Spleen (tissue), 11 donors: ENCODE data around the gene DNAAF9. TPM values are rescaled to one million over a fixed set of nuclear protein-coding genes. Genes with fewer than 3 reads are reported as not detected.
A peak's percentile ranks its signal among the peaks of the same experiment; 100 is the strongest.
"Not testable (repeated sequence)": the region's sequence is repeated elsewhere in the genome, so short reads cannot be mapped to it uniquely, and the experiment has no call there.

ENCODE experiments used
- DNase-seq: peaks from one replicate; pipeline ENCODE4 v3.0.0-alpha.2; 2020
- H3K27ac ChIP-seq, 8 donors: fragments of 200-600 bp; sonication (generic) in 7 of 8; 1 replicate in 4 of 8; 2 replicates in 4 of 8; pipeline versions ENCODE4 v1.5.0 to v1.8.0; 2016 to 2021; ENCODE audit warnings: inconsistent platforms in 4 of 8, mild to moderate bottlenecking in 4 of 8, moderate library complexity in 1 of 8
- H3K27me3 ChIP-seq, 7 donors: fragments of 200-600 bp; sonication (generic) in 6 of 7; replicated peaks in 1 of 7; 1 replicate in 4 of 7; 2 replicates in 3 of 7; pipeline versions ENCODE4 v1.5.0 to v1.8.0; 2016 to 2021; ENCODE audit warnings: inconsistent platforms in 3 of 7, mild to moderate bottlenecking in 1 of 7
- H3K36me3 ChIP-seq, 6 donors: fragments of 200-600 bp; sonication (generic) in 5 of 6; 1 replicate in 4 of 6; 2 replicates in 2 of 6; pipeline versions ENCODE4 v1.5.0 to v1.8.0; 2016 to 2021; ENCODE audit warnings: inconsistent platforms in 2 of 6
- H3K4me1 ChIP-seq, 6 donors: fragments of 200-600 bp; sonication (generic) in 5 of 6; 1 replicate in 3 of 6; 2 replicates in 3 of 6; pipeline versions ENCODE4 v1.5.0 to v1.8.0; 2016 to 2021; ENCODE audit warnings: inconsistent platforms in 3 of 6
- H3K4me3 ChIP-seq, 8 donors: fragments of 200-600 bp; sonication (generic) in 7 of 8; 1 replicate in 4 of 8; 2 replicates in 4 of 8; pipeline versions ENCODE4 v1.5.0 to v1.8.0; 2016 to 2021; ENCODE audit warnings: inconsistent platforms in 4 of 8, mild to moderate bottlenecking in 4 of 8, moderate library complexity in 2 of 8
- H3K9me3 ChIP-seq, 8 donors: fragments of 200-600 bp; sonication (generic) in 7 of 8; 1 replicate in 4 of 8; 2 replicates in 4 of 8; pipeline versions ENCODE4 v1.5.0 to v1.8.0; 2016 to 2021; ENCODE audit warnings: inconsistent platforms in 4 of 8
- POLR2A ChIP-seq, 3 donors: fragments of 450-650 bp; IDR thresholded peaks; one replicate each; pipeline ENCODE4 v1.5.1; 2017; ENCODE audit warnings: antibody characterized with exemption in 3 of 3, mild to moderate bottlenecking in 1 of 3
- POLR2AphosphoS5 ChIP-seq, 3 donors: sonication (generic); formaldehyde crosslinking; IDR thresholded peaks; one replicate each; pipeline ENCODE4 v1.5.1; 2017; ENCODE audit warnings: antibody characterized with exemption in 3 of 3
- WGBS, 5 donors: extraction: QIAGEN DNeasy Blood & Tissue Kit in 3 of 5; methylation state at CpG; one replicate each; pipeline versions ENCODE4 v1.1.5 to v1.1.7; 2013 to 2018; 5-methylcytosine and 5-hydroxymethylcytosine counted together
- intact Hi-C: fragments of 100-400 bp; cut with DNase I; formaldehyde crosslinking; loops from one replicate; pipeline ENCODE4 v1.15.0; 2023; ENCODE audit warnings: low total_unique reads
- polyA plus RNA-seq, 3 donors: library from polyadenylated mRNA; stranded (reverse); fragments of 200-250 nt; gene quantifications; one replicate each; pipeline ENCODE4 v1.2.1, GENCODE V29; 2013
- total RNA-seq, 7 donors: library from RNA; depleted of rRNA in 3 of 7; stranded (reverse); fragments of >200 nt in 3 of 7; fragmentation: NEBNext Ultra II Directional in 4 of 7; extraction: Animal tissue kit (Norgen Biotek cat#: 25700) in 4 of 7; gene quantifications; one replicate each; pipeline versions ENCODE4 v1.1.0 to v1.2.1, GENCODE V29; 2016 to 2021
- TF ChIP-seq, protein P1 (sequence below), 11 experiments: fragments of 200-600 bp in 7 of 11; fragments of 450-650 bp in 4 of 11; sonication (generic) in 4 of 11; IDR thresholded peaks in 8 of 11; conservative IDR thresholded peaks in 3 of 11; 1 replicate in 7 of 11; 2 replicates in 4 of 11; pipeline versions ENCODE4 v1.4.0 to v1.8.0; 2016 to 2021; ENCODE audit warnings: antibody characterized with exemption in 11 of 11, inconsistent platforms in 4 of 11, mild to moderate bottlenecking in 1 of 11
- donor health status: healthy with polysubstance abuse.
- donor health status: DM: no; HTN: no; CAD: no; lungs with moderate emphysema.
- donor health status: DM: no; HTN: no; CAD: no.
- donor health status: Bipolar disorder and iron deficiency.
- donor health status: healthy.
- donor health status: DM: no; HTN: no; CAD: no.
- donor health status: DM: yes; HTN: yes; CAD: no.

The DNAAF9 gene
- total and polyA plus RNA-seq, 10 donors = 1.8 to 21.4 (median 16.4) TPM

DNA sequence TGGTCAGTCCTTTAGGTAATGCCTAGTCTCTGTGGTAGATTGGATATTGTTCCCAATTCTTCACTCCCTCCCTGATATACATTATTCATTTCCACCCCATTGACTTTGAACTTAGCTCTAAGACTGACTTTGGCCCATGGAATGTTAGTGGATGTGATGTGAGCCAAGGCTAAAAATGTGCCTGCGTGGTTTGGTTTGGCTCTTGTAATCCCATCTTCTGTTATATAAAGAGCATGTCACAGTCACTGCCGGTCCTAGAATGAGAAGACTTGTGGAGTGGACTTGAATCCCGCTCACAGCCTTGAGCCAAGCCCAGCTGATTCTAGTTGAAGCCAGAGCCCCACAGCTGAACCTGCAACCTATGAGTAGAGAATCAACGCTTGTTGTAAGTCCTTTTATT lies 23.6 kb upstream of the DNAAF9 start:
- TF ChIP-seq POLR2A (IDR thresholded peaks at IDR 0.05) (no peak), POLR2AphosphoS5 (IDR thresholded peaks at IDR 0.05) (no peak)
- peak overlapping the region in 3 of 8 donors; percentile 29 to 56 (median 53) for H3K27ac ChIP-seq

DNA sequence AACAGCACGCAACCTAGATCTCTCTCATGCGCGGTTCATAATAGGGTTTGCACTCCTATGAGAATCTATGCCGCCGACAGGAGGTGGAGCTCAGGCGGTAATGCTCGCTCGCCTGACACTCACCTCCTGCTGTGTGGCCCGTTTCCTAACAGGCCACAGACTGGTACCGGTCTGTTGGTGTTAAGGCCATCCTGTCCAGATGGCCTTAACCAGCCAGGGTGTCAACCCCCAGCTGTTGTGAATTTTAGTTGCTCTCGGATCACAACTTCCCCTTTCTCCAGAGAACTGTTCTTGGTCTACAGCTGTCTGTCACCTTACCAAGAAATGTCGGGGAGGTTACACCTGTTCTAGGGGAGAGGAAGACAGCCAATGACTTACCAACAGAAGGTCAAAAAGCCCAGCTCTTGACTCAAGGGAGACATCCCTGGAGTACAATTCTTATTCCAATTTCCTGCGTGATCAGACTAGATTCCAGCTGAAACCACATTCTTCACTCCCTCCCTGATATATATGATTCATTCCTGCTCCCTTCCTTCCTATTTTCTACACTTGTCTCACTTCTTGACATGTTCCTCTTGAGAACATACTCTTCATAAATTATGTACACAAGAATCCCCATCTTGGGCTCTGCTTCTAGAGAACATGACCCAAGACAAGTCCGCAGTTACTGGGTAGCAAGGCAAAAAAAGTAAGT lies 23.1 kb upstream of the DNAAF9 start:
- 27 to 56% (median 38%) methylated on average over 14 of the region's 14 CpGs for WGBS, 5 donors
- Histone ChIP-seq H3K27ac (peak overlapping the region in 3 of 8 donors; percentile 29 to 56 (median 53)), H3K27me3 (no peaks in the 10 kb centered on the region), H3K4me3 (no peak overlapping the region), H3K4me1 (peaks cover 0 to 12% (median 0%) of the 10 kb centered on the region in 6 donors), H3K9me3 (no peaks in the 10 kb centered on the region), H3K36me3 (no peaks in the 10 kb centered on the region)
- intact Hi-C loops = no loop called here
- no peak for DNase-seq
- TF ChIP-seq POLR2AphosphoS5 (IDR thresholded peaks at IDR 0.05) (no peak), POLR2A (IDR thresholded peaks at IDR 0.05) (no peak)
- TF ChIP-seq, protein P1, sequence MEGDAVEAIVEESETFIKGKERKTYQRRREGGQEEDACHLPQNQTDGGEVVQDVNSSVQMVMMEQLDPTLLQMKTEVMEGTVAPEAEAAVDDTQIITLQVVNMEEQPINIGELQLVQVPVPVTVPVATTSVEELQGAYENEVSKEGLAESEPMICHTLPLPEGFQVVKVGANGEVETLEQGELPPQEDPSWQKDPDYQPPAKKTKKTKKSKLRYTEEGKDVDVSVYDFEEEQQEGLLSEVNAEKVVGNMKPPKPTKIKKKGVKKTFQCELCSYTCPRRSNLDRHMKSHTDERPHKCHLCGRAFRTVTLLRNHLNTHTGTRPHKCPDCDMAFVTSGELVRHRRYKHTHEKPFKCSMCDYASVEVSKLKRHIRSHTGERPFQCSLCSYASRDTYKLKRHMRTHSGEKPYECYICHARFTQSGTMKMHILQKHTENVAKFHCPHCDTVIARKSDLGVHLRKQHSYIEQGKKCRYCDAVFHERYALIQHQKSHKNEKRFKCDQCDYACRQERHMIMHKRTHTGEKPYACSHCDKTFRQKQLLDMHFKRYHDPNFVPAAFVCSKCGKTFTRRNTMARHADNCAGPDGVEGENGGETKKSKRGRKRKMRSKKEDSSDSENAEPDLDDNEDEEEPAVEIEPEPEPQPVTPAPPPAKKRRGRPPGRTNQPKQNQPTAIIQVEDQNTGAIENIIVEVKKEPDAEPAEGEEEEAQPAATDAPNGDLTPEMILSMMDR (IDR thresholded peaks at IDR 0.05 in 8 of 11, conservative IDR thresholded peaks at IDR 0.05 in 3 of 11) = no peak

More for the DNA sequence above, 23.6 kb upstream of the DNAAF9 start:
- Histone ChIP-seq H3K27me3 (no peaks in the 10 kb centered on the region), H3K9me3 (no peaks in the 10 kb centered on the region), H3K36me3 (no peaks in the 10 kb centered on the region), H3K4me1 (peaks cover 0 to 12% (median 0%) of the 10 kb centered on the region in 6 donors), H3K4me3 (no peak overlapping the region)
- intact Hi-C loops = no loop called here
- DNase-seq = no peak
- 88 to 94% (median 90%) methylated on average over 4 of the region's 4 CpGs for WGBS, 5 donors

DNA sequence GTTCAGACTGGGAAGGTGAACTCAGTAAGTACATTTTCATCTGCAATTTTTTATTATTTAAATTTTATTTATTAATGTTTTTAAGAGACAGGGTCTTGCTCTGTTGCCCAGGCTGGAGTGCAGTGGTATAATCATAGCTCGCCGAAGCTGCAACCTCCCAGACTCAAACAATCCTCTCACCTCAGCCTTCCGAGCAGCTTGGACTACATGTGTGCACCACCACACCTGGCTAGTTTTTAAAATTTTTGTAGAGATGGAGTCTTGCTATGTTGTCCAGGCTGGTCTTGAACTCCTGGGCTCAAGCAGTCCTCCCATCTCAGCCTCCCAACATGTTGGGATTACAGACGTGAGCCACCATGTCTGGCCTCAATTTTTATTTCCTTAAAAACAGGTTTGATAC lies 19.3 kb upstream of the DNAAF9 start:
- peaks cover 0 to 12% (median 0%) of the 10 kb centered on the region in 6 donors for H3K4me1 ChIP-seq
- WGBS, 5 donors = 64 to 94% (median 85%) methylated on average over 4 of the region's 4 CpGs
- H3K27me3 ChIP-seq, intact Hi-C loops, H3K36me3 ChIP-seq, DNase-seq, H3K4me3 ChIP-seq, H3K9me3 ChIP-seq, H3K27ac ChIP-seq: not testable (repeated sequence)

DNA sequence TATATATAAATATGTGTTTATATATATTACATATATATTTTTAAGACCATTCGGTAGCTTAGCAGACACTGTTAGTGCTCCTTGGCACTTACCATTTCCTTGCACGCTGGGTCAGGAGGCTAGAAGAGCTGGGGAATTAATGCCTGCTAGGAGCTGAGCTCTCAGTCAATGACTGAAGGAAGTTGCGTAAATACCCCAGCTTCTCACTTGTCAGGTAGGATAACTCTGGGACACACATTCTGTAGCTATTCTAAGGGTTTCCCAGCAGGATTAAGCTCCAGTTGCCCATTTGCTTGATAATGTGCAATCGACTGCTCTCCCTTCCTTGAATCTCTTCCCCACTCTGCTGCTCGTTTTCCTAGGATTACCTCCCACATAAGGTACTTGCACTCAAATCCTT lies 15.7 kb upstream of the DNAAF9 start:
- no peaks in the 10 kb centered on the region for H3K36me3 ChIP-seq
- H3K9me3 ChIP-seq = no peaks in the 10 kb centered on the region
- H3K4me1 ChIP-seq = peaks cover 0 to 15% (median 10%) of the 10 kb centered on the region in 6 donors
- WGBS, 5 donors = 60 to 77% (median 69%) methylated on average over 5 of the region's 5 CpGs
- H3K4me3 ChIP-seq = no peak overlapping the region
- no peaks in the 10 kb centered on the region for H3K27me3 ChIP-seq
- no peak overlapping the region for H3K27ac ChIP-seq
- TF ChIP-seq, protein P1 (IDR thresholded peaks at IDR 0.05 in 8 of 11, conservative IDR thresholded peaks at IDR 0.05 in 3 of 11) = no peak
- TF ChIP-seq POLR2AphosphoS5 (IDR thresholded peaks at IDR 0.05) (no peak), POLR2A (IDR thresholded peaks at IDR 0.05) (no peak)
- DNase-seq = no peak
- intact Hi-C loops = no loop called here

DNA sequence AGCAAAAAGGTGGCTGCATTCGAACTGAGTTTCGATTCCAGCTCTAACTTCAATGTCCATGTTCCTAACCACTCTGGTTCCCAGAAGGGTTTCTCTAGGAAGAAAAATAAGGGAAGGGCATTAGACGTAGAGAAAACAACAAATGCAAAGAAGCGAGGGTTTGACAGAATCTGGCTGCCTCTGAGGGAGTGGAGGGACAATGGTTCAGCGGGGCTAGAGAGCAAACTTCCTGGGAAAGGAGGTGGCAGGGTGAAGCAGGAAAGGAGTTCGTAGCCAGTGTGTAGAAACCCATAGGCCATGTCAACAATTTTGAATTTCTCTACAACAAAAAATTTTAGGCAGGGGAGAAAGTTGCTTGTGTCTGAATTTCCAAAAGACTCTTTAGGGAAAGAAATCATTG lies 14.5 kb upstream of the DNAAF9 start:
- H3K4me3 ChIP-seq = no peak overlapping the region
- no peaks in the 10 kb centered on the region for H3K27me3 ChIP-seq
- TF ChIP-seq POLR2A (IDR thresholded peaks at IDR 0.05) (no peak), POLR2AphosphoS5 (IDR thresholded peaks at IDR 0.05) (no peak)
- TF ChIP-seq, protein P1 (IDR thresholded peaks at IDR 0.05 in 8 of 11, conservative IDR thresholded peaks at IDR 0.05 in 3 of 11) = no peak
- no peaks in the 10 kb centered on the region for H3K9me3 ChIP-seq
- DNase-seq = no peak
- H3K4me1 ChIP-seq = peaks cover 0 to 15% (median 10%) of the 10 kb centered on the region in 6 donors
- intact Hi-C loops = no loop called here
- no peak overlapping the region for H3K27ac ChIP-seq
- WGBS, 5 donors = 80 to 86% (median 81%) methylated on average over 6 of the region's 6 CpGs
- no peaks in the 10 kb centered on the region for H3K36me3 ChIP-seq
